ENCODE data around the gene CCZ1B. TPM values are rescaled to one million over a fixed set of nuclear protein-coding genes. Genes with fewer than 3 reads are reported as not detected.
"Not testable (repeated sequence)": the region's sequence is repeated elsewhere in the genome, so short reads cannot be mapped to it uniquely, and the experiment has no call there.

Gene CCZ1B
- total RNA-seq, 1 donor from 2014 or later = 57.7 TPM

- not testable (repeated sequence) for H3K36me3 ChIP-seq (ENCODE audit: control insufficient read depth, insufficient read depth, low read length); H3K4me3 ChIP-seq (ENCODE audit: low read depth, low read length); FAIRE-seq; DNase-seq (ENCODE audit: low read depth); H3K27me3 ChIP-seq (ENCODE audit: control insufficient read depth, insufficient read depth, low read length)
Observed at GRCh38 chr7:6849127-6849526, 23.1 kb upstream of the CCZ1B start.

DNA sequence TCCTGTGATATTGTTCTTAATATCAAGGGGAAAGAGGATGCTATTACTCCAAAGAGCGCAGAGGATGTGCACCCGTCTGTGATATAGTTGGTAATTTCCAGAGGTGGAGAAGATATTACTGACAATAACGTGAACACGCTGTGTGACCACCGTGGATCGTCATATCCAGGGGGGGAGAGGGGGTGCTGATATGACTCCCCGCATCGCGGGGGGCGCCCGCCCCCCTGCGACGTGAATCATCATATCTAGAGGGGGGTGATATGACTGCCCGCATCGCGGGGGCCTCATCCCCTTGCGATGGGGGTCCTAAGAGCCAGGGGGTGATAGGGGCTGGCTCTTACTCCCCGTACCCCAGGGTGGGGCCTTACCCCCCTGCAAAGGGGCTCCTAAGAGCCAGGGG, 21.7 kb upstream of the CCZ1B start:
- H3K36me3 ChIP-seq (ENCODE audit: control insufficient read depth, insufficient read depth, low read length); DNase-seq (ENCODE audit: low read depth); FAIRE-seq; H3K27me3 ChIP-seq (ENCODE audit: control insufficient read depth, insufficient read depth, low read length); H3K4me3 ChIP-seq (ENCODE audit: low read depth, low read length): not testable (repeated sequence)

DNA sequence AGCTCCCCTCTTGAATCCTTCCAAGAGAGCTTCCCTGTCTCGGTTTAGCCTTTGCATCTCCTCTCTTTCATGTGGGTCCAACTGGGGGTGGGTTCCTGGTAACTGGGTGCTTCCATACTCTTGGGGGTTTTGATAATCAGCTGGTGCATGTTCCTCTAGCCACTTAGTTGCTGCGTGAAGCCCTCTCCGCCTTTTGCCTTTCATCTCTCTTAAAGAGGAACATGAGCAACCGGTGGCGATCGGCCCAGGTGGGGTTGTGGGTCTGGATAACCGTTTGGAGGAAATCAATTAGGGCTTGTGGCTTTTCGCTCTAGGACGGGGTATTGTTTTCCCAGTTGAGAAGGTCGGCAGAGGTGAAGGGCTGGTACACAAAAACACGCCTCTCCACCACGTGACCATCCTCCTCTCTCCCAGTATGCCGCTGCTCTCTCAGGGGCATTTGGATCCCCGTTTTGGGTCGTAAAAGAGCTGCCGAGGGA, 19.9 kb upstream of the CCZ1B start:
- not testable (repeated sequence) for DNase-seq (ENCODE audit: low read depth); H3K27me3 ChIP-seq (ENCODE audit: control insufficient read depth, insufficient read depth, low read length); FAIRE-seq

GRCh38 chr7:6843654-6844053, 17.6 kb upstream of the CCZ1B start:
- H3K36me3 ChIP-seq (ENCODE audit: control insufficient read depth, insufficient read depth, low read length); FAIRE-seq; DNase-seq (ENCODE audit: low read depth); H3K4me3 ChIP-seq (ENCODE audit: low read depth, low read length); H3K27me3 ChIP-seq (ENCODE audit: control insufficient read depth, insufficient read depth, low read length): not testable (repeated sequence)

More for the DNA sequence above, 19.9 kb upstream of the CCZ1B start:
- H3K36me3 ChIP-seq (ENCODE audit: control insufficient read depth, insufficient read depth, low read length); H3K4me3 ChIP-seq (ENCODE audit: low read depth, low read length): not testable (repeated sequence)

DNA sequence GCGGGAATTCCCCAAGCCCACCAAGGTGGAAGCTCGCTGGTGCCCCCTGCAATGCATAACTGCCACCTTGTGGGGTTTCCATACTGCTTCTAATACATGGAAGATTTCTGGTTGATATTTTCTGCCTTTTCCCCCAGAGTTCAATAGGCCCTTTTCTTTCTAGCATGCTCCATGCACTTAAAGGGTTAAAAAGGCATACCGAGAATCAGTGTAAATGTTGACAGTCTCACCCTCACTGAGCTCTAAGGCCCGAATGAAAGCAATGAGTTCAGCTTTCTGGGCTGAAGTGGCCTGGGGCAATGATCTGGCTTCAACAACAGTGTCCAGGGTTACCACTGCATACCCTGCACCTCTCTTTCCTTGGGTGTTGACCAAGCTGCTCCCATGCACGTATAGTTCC, 17.0 kb upstream of the CCZ1B start:
- H3K4me3 ChIP-seq (ENCODE audit: low read depth, low read length); H3K27me3 ChIP-seq (ENCODE audit: control insufficient read depth, insufficient read depth, low read length); H3K36me3 ChIP-seq (ENCODE audit: control insufficient read depth, insufficient read depth, low read length); FAIRE-seq; DNase-seq (ENCODE audit: low read depth): not testable (repeated sequence)

- not testable (repeated sequence) for H3K27me3 ChIP-seq (ENCODE audit: control insufficient read depth, insufficient read depth, low read length); H3K4me3 ChIP-seq (ENCODE audit: low read depth, low read length); H3K36me3 ChIP-seq (ENCODE audit: control insufficient read depth, insufficient read depth, low read length)
- peak; percentile 23 for FAIRE-seq
- peak; percentile 94 for DNase-seq (ENCODE audit: low read depth)
Observed at GRCh38 chr7:6842278-6842921, 16.3 kb upstream of the CCZ1B start.

DNA sequence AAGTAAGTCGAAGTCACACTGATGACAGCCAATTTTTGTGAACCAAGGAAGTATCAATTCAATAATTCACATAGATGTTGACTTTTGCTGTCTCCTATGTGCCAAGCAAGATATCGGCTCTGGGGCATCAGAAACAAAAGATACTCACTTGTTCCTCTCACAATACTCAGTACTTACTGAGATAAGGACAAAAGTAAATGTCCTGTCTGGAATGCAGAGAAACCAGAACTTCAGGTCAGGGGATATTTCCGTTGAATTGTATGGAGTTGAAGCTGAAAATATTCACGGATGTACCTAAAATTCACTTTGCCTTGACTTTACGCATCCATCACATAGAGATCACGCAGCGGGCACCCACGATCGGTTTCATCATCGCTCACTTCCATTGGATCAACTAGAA, 11.0 kb upstream of the CCZ1B start:
- not testable (repeated sequence) for DNase-seq (ENCODE audit: low read depth); H3K36me3 ChIP-seq (ENCODE audit: control insufficient read depth, insufficient read depth, low read length); H3K27me3 ChIP-seq (ENCODE audit: control insufficient read depth, insufficient read depth, low read length); FAIRE-seq; H3K4me3 ChIP-seq (ENCODE audit: low read depth, low read length)

DNA sequence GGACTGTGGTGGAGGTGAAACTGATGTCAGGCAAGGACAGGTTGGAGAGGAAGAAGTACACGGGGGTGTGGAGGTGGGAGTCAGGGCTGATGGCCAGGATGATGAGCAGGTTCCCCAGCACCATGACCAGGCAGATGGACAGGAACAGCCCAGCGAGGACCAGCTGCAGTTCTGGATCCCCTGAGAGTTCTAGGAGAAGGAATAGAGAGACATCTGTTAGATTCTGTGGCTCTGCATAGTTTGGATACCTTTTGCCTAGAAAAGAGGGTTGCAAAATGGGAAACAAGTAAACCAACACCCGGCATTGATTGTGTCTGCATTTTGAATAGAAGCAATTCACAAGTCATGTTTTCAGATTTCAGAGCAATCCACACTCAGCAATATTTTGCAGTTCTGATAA, 9.4 kb upstream of the CCZ1B start:
- FAIRE-seq = not testable (repeated sequence)

DNA sequence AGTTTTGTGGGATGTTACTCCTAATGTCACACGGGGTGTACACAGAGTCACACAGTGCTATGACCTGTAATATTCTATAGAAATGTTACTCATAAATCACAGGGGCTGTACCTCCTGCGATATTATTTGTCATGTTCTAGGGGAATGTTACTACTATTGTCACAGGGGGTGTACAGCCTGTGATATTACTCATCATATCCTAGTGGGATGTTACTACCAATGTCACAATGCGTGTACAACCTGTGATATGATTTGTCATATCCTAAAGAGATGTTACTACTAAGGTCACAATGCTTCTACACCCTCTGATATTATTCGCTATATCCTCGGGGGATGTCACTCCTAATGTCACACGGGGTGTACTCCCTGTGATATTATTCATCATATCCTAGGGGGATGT, 7.6 kb upstream of the CCZ1B start:
- Histone ChIP-seq H3K36me3 (ENCODE audit: control insufficient read depth, insufficient read depth, low read length) (no peaks in the 10 kb centered on the region), H3K27me3 (ENCODE audit: control insufficient read depth, insufficient read depth, low read length) (no peaks in the 10 kb centered on the region), H3K4me3 (ENCODE audit: low read depth, low read length) (no peak overlapping the region)
- TF ChIP-seq CTCF (IDR thresholded peaks at IDR 0.05; ENCODE audit: insufficient read depth, low read length, severe bottlenecking) = no peak
- DNase-seq (ENCODE audit: low read depth) = no peak
- FAIRE-seq = no peak

More for the DNA sequence above, 9.4 kb upstream of the CCZ1B start:
- not testable (repeated sequence) for H3K36me3 ChIP-seq (ENCODE audit: control insufficient read depth, insufficient read depth, low read length); DNase-seq (ENCODE audit: low read depth); H3K27me3 ChIP-seq (ENCODE audit: control insufficient read depth, insufficient read depth, low read length); H3K4me3 ChIP-seq (ENCODE audit: low read depth, low read length)

DNA sequence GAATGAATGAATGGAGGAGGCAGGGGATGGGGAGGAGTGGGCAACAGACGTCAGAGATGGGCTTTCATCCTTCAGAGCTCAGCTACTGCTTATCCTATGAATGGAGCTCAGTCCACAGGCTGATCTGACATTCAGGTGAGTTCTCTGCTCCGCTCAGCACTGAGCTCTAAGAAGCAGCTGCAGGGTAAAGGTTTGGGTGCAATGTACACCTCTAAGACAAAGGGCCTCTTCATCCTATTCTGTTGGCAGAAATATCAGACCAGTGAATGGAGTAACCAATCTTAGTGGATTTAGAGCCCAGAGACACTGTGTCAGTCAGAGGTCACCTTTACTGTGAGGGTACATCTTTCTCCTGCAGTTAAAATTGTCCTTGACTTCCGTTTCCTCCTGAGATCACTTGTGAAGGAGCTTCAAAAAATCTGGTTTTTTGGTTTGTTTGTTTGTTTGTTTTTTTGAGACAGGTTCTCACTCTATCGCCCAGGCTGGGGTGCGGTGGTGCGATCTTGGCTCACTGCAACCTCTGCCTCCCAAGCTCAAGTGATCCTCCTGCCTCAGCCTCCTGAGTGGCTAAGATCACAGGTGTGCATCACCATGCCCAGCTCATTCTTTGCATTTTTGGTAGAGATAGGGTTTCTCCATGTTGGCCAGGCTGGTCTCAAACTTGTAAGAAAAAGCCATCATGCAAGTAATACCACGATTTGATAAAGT, 5.1 kb upstream of the CCZ1B start:
- FAIRE-seq (no peak), DNase-seq (ENCODE audit: low read depth) (no peak)
- no peak for TF ChIP-seq CTCF (IDR thresholded peaks at IDR 0.05; ENCODE audit: insufficient read depth, low read length, severe bottlenecking)
- no peaks in the 10 kb centered on the region for H3K36me3 ChIP-seq (ENCODE audit: control insufficient read depth, insufficient read depth, low read length)
- no peak overlapping the region for H3K4me3 ChIP-seq (ENCODE audit: low read depth, low read length)
- H3K27me3 ChIP-seq (ENCODE audit: control insufficient read depth, insufficient read depth, low read length) = no peaks in the 10 kb centered on the region

DNA sequence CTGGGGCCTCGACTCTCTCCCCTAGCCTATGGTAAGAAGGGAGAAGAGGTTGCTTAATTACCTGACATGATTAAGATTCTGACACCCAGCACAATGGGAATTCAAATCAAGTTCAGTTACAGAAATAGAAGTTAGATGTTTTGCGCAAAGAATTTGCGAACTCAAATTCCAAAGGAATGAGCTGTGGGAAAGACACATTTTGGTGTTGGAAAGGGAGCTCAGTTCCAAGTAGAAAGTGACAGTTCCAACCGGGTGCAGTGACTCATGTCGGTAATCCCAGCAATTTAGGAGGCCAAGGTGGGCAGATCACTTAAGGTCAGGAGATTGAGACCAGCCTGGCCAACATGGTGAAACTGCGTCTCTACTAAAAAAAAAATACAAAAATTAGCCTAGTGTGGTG, 4.0 kb upstream of the CCZ1B start:
- H3K27me3 ChIP-seq (ENCODE audit: control insufficient read depth, insufficient read depth, low read length); DNase-seq (ENCODE audit: low read depth); H3K36me3 ChIP-seq (ENCODE audit: control insufficient read depth, insufficient read depth, low read length); FAIRE-seq; H3K4me3 ChIP-seq (ENCODE audit: low read depth, low read length): not testable (repeated sequence)

DNA sequence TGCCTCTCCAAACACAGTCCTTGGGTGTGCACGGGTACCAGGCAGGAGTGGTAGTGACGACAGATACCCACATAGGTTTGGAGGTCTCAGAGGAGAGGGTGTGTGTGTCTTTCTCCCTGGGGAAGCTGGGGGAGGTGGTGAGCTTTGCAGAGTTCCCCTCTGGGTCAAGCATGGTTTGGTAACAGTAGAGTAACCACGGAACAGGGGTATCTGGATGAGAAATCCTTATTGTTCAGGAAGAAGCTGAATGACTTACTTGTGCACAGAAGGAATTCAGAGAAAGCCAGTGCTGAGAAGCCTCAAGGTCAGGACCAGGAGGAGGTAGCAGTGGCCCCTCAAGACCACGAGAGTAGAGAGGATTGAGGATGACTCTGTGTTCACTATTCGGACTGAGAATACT, 3.5 kb upstream of the CCZ1B start:
- FAIRE-seq; H3K36me3 ChIP-seq (ENCODE audit: control insufficient read depth, insufficient read depth, low read length); H3K4me3 ChIP-seq (ENCODE audit: low read depth, low read length); DNase-seq (ENCODE audit: low read depth); H3K27me3 ChIP-seq (ENCODE audit: control insufficient read depth, insufficient read depth, low read length): not testable (repeated sequence)

Data from bronchial epithelial cell (primary cell).